IPS-20b (cell line): ENCODE data around the gene LMAN1L.

Source experiments
- H3K27ac ChIP-seq: one replicate; pipeline ENCODE4 v1.5.1; 2013; ENCODE audit warnings: low read length
- H3K27me3 ChIP-seq: 2 replicates; pipeline ENCODE4 v1.6.1; 2013; ENCODE audit warnings: mild to moderate bottlenecking, low read length, inconsistent platforms; ENCODE audit not compliant: insufficient read depth
- H3K36me3 ChIP-seq: 2 replicates; pipeline ENCODE4 v1.6.1; 2013; ENCODE audit warnings: low read depth, mild to moderate bottlenecking, inconsistent platforms, low read length, moderate library complexity; ENCODE audit not compliant: insufficient read depth
- H3K4me1 ChIP-seq: 2 replicates; pipeline ENCODE4 v1.6.1; 2013; ENCODE audit warnings: mild to moderate bottlenecking, control low read depth, inconsistent platforms, low read length, moderate library complexity; ENCODE audit not compliant: insufficient read depth
- H3K4me3 ChIP-seq: 2 replicates; pipeline ENCODE4 v1.5.1; 2013; ENCODE audit warnings: mild to moderate bottlenecking, low read length, inconsistent platforms
- H3K9ac ChIP-seq: 2 replicates; pipeline ENCODE4 v1.6.1; 2013; ENCODE audit warnings: low read depth, mild to moderate bottlenecking, inconsistent platforms, low read length, moderate library complexity
- H3K9me3 ChIP-seq: 2 replicates; pipeline ENCODE4 v1.6.1; 2013; ENCODE audit warnings: mild to moderate bottlenecking, low read depth, low read length, inconsistent platforms; ENCODE audit not compliant: insufficient read depth

LMAN1L gene

GRCh38 chr15:74826364-74826819 is 13.8 kb downstream of the LMAN1L start, which contains the start of gene CPLX3:
TSS of gene CPLX3 (plus strand) at chr15:74826627. CDS start at chr15:74826704, 77 bp downstream.
- no peak within 1 kb of the TSS for H3K9ac ChIP-seq
- peak within 1 kb of the TSS; percentile 43; the same call in 1 of the 2 replicates for H3K4me3 ChIP-seq
- no peaks in the 10 kb centered on the region for H3K9me3 ChIP-seq
- H3K36me3 ChIP-seq: no peaks in the 10 kb centered on the region
- no peaks in the 10 kb centered on the region; the same call in 1 of the 2 replicates for H3K4me1 ChIP-seq
- H3K27ac ChIP-seq: no peak within 1 kb of the TSS
- H3K27me3 ChIP-seq: peaks cover 55% of the 10 kb centered on the region

- H3K9ac ChIP-seq: no peak overlapping the region
- H3K27ac ChIP-seq: no peak overlapping the region
- H3K4me1 ChIP-seq: no peaks in the 10 kb centered on the region; the same call in 1 of the 2 replicates
- no peaks in the 10 kb centered on the region for H3K9me3 ChIP-seq
- H3K27me3 ChIP-seq: peaks cover 55% of the 10 kb centered on the region
- H3K4me3 ChIP-seq: peak overlapping the region; percentile 43; the same call in 1 of the 2 replicates
- H3K36me3 ChIP-seq: no peaks in the 10 kb centered on the region
These were observed 14.3 kb downstream of the LMAN1L start for GRCh38 chr15:74826921-74827320.

- H3K27ac ChIP-seq: no peak overlapping the region
- H3K4me3 ChIP-seq: no peak overlapping the region
- H3K27me3 ChIP-seq: peaks cover 55% of the 10 kb centered on the region
- H3K9me3 ChIP-seq: no peaks in the 10 kb centered on the region
- no peaks in the 10 kb centered on the region for H3K36me3 ChIP-seq
- no peaks in the 10 kb centered on the region; the same call in 1 of the 2 replicates for H3K4me1 ChIP-seq
- H3K9ac ChIP-seq: no peak overlapping the region
These were observed 15.0 kb downstream of the LMAN1L start for GRCh38 chr15:74827614-74828013.

- Histone ChIP-seq H3K9ac (no peak overlapping the region), H3K4me1 (no peaks in the 10 kb centered on the region; the same call in 1 of the 2 replicates), H3K4me3 (no peak overlapping the region), H3K27ac (no peak overlapping the region), H3K36me3 (no peaks in the 10 kb centered on the region), H3K27me3 (peaks cover 52% of the 10 kb centered on the region), H3K9me3 (no peaks in the 10 kb centered on the region)
These were observed 16.2 kb downstream of the LMAN1L start for GRCh38 chr15:74828835-74829234.

- Histone ChIP-seq H3K4me3 (no peak overlapping the region), H3K9me3 (no peaks in the 10 kb centered on the region), H3K27ac (no peak overlapping the region), H3K27me3 (peaks cover 45% of the 10 kb centered on the region), H3K36me3 (no peaks in the 10 kb centered on the region), H3K4me1 (no peaks in the 10 kb centered on the region; the same call in 1 of the 2 replicates), H3K9ac (no peak overlapping the region)
These were observed 16.9 kb downstream of the LMAN1L start for GRCh38 chr15:74829486-74829885.

GRCh38 chr15:74829991-74830390 is 17.4 kb downstream of the LMAN1L start:
- H3K27ac ChIP-seq: no peak overlapping the region
- no peaks in the 10 kb centered on the region; the same call in 1 of the 2 replicates for H3K4me1 ChIP-seq
- H3K27me3 ChIP-seq: peaks cover 40% of the 10 kb centered on the region
- H3K4me3 ChIP-seq: no peak overlapping the region
- H3K36me3 ChIP-seq: no peaks in the 10 kb centered on the region
- no peak overlapping the region for H3K9ac ChIP-seq
- H3K9me3 ChIP-seq: no peaks in the 10 kb centered on the region

- Histone ChIP-seq H3K27ac (no peak overlapping the region), H3K4me1 (no peaks in the 10 kb centered on the region; the same call in 1 of the 2 replicates), H3K9me3 (no peaks in the 10 kb centered on the region), H3K27me3 (peaks cover 32% of the 10 kb centered on the region), H3K9ac (no peak overlapping the region), H3K4me3 (no peak overlapping the region), H3K36me3 (no peaks in the 10 kb centered on the region)
These were observed 18.2 kb downstream of the LMAN1L start for GRCh38 chr15:74830868-74831267.

- Histone ChIP-seq H3K4me3 (no peak overlapping the region), H3K27ac (no peak overlapping the region), H3K9me3 (no peaks in the 10 kb centered on the region), H3K4me1 (no peaks in the 10 kb centered on the region), H3K36me3 (no peaks in the 10 kb centered on the region), H3K27me3 (peaks cover 22% of the 10 kb centered on the region), H3K9ac (no peak overlapping the region)
These were observed 19.3 kb downstream of the LMAN1L start for GRCh38 chr15:74831813-74832495.

- Histone ChIP-seq H3K4me3 (no peak overlapping the region), H3K36me3 (no peaks in the 10 kb centered on the region), H3K9ac (no peak overlapping the region; the same call in 1 of the 2 replicates), H3K27ac (no peak overlapping the region), H3K9me3 (no peaks in the 10 kb centered on the region), H3K4me1 (no peaks in the 10 kb centered on the region), H3K27me3 (peaks cover 13% of the 10 kb centered on the region)
These were observed 20.2 kb downstream of the LMAN1L start for GRCh38 chr15:74832826-74833225.

- Histone ChIP-seq H3K27ac (no peak overlapping the region), H3K27me3 (peaks cover 6% of the 10 kb centered on the region), H3K4me1 (no peaks in the 10 kb centered on the region), H3K36me3 (no peaks in the 10 kb centered on the region), H3K4me3 (no peak overlapping the region), H3K9me3 (no peaks in the 10 kb centered on the region), H3K9ac (no peak overlapping the region)
These were observed 20.9 kb downstream of the LMAN1L start for GRCh38 chr15:74833376-74834107.

GRCh38 chr15:74835312-74835823 is 22.7 kb downstream of the LMAN1L start:
- no peaks in the 10 kb centered on the region for H3K27me3 ChIP-seq
- H3K4me1 ChIP-seq: no peaks in the 10 kb centered on the region
- no peaks in the 10 kb centered on the region for H3K9me3 ChIP-seq
- no peak overlapping the region for H3K9ac ChIP-seq
- no peaks in the 10 kb centered on the region for H3K36me3 ChIP-seq
- no peak overlapping the region for H3K27ac ChIP-seq
- no peak overlapping the region for H3K4me3 ChIP-seq
